ENCODE data around the gene PSPH.
"Not testable (repeated sequence)": the region's sequence is repeated elsewhere in the genome, so short reads cannot be mapped to it uniquely, and the experiment has no call there.

Gene PSPH

GRCh38 chr7:56077681-56078080 lies 26.4 kb upstream of the PSPH start:
- H3K4me3 ChIP-seq (ENCODE audit: low read depth, low read length) = no peak overlapping the region
- TF ChIP-seq, protein P1, sequence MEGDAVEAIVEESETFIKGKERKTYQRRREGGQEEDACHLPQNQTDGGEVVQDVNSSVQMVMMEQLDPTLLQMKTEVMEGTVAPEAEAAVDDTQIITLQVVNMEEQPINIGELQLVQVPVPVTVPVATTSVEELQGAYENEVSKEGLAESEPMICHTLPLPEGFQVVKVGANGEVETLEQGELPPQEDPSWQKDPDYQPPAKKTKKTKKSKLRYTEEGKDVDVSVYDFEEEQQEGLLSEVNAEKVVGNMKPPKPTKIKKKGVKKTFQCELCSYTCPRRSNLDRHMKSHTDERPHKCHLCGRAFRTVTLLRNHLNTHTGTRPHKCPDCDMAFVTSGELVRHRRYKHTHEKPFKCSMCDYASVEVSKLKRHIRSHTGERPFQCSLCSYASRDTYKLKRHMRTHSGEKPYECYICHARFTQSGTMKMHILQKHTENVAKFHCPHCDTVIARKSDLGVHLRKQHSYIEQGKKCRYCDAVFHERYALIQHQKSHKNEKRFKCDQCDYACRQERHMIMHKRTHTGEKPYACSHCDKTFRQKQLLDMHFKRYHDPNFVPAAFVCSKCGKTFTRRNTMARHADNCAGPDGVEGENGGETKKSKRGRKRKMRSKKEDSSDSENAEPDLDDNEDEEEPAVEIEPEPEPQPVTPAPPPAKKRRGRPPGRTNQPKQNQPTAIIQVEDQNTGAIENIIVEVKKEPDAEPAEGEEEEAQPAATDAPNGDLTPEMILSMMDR (conservative IDR thresholded peaks at IDR 0.05; ENCODE audit: low read depth, low read length) = no peak
- DNase-seq (ENCODE audit: low read depth) = no peak

DNA sequence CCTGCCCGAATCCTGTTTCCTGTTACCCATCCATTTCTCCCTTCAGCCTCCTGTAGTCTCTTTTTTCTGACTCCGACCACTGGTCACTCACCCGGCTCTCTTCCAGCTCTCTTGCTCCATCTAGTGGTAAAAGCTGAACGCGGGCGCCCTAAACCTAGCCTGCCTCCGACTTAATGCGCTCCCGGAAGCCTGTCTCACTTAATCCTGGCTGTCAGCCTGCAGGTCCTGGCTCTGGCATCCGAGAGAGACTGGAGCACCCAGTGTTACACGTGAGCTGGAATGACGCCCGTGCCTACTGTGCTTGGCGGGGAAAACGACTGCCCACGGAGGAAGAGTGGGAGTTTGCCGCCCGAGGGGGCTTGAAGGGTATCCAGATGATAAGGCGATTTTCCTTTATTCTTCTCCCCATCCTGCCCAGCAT lies 23.1 kb upstream of the PSPH start:
- peak; percentile 88 for DNase-seq (ENCODE audit: low read depth)
- TF ChIP-seq, protein P1 (conservative IDR thresholded peaks at IDR 0.05; ENCODE audit: low read depth, low read length) = peak; percentile 97
- no peak overlapping the region for H3K4me3 ChIP-seq (ENCODE audit: low read depth, low read length)

GRCh38 chr7:56066376-56066775 lies 15.1 kb upstream of the PSPH start:
- not testable (repeated sequence) for H3K4me3 ChIP-seq (ENCODE audit: low read depth, low read length); DNase-seq (ENCODE audit: low read depth)

DNA sequence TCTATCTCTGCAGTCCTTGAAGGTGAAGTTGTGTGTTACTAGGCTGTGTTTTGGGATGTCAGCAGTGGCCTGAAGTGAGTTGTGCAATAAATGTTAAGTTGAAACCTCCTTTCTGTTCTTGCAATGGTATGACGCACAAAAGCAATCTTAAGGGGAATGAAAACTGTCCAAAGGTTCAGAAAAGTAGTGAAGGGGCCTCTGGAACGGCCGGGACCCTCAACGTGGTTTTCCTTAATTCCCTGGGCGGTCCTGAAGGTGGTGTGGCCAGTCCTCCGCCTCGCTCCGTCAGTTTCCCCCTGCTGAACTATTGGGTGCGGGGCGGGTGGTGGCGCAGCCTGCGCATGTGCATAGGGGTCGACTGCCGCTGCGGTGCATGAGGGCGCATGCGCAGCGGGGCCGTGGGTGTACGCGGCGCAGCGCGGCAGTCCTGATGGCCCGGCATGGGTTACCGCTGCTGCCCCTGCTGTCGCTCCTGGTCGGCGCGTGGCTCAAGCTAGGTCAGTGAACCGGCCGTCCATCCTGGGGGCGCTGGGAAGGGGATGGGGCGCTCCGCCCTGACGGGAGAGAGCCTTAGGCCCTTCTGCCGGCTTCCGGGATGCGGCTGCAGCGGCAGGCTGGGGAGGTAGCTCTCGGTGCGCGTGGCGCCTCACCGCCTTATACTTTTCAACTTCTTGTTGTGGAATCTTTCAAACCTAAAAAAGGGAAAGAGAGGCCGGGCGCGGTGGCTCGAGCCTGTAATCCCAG lies 12.8 kb upstream of the PSPH start, which contains the start of gene SUMF2:
SUMF2 (plus strand) TSS at position 405 of the 744 bp plus-strand sequence; CDS start at position 431, 26 bp downstream.
- TF ChIP-seq, protein P1 (conservative IDR thresholded peaks at IDR 0.05; ENCODE audit: low read depth, low read length) = no peak
- H3K4me3 ChIP-seq (ENCODE audit: low read depth, low read length) = peak within 1 kb of the TSS; percentile 91
- DNase-seq (ENCODE audit: low read depth) = peak; percentile 90

- TF ChIP-seq, protein P1 (conservative IDR thresholded peaks at IDR 0.05; ENCODE audit: low read depth, low read length) = no peak
- no peak overlapping the region for H3K4me3 ChIP-seq (ENCODE audit: low read depth, low read length)
- no peak for DNase-seq (ENCODE audit: low read depth)
Measured at GRCh38 chr7:56063500-56063881, 12.2 kb upstream of the PSPH start.

DNA sequence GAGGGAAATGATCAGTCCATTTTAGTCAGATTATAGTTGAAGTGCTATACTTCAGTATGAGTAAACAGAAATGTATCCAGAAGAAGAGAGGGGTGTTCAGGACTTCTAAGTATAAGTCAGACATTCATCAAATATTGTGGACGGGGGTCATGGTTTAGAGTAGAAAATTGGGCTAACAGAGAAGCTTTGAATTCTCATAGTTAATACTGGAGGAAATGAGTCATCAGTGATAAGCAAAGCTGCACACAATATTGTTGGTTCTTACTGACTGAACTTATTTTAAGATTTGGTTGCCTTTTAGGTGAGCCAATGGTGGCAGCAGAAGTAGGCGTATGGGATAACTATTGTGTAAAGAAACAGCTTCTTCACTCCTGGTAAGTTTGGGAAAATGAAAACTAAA lies 11.1 kb upstream of the PSPH start:
- DNase-seq (ENCODE audit: low read depth) = peak; percentile 81

GRCh38 chr7:56053993-56054392 lies 2.7 kb upstream of the PSPH start:
- TF ChIP-seq, protein P1 (conservative IDR thresholded peaks at IDR 0.05; ENCODE audit: low read depth, low read length) = no peak
- H3K4me3 ChIP-seq (ENCODE audit: low read depth, low read length) = no peak overlapping the region
- DNase-seq (ENCODE audit: low read depth) = no peak

More for the DNA sequence above, 11.1 kb upstream of the PSPH start:
- H3K4me3 ChIP-seq (ENCODE audit: low read depth, low read length) = no peak overlapping the region
- TF ChIP-seq, protein P1 (conservative IDR thresholded peaks at IDR 0.05; ENCODE audit: low read depth, low read length) = no peak

Measured in choroid plexus epithelial cell (primary cell).